GM23338 (cell line): Measurements from ENCODE around the gene COIL. TPM values are rescaled to one million over a fixed set of nuclear protein-coding genes. Genes with fewer than 3 reads are reported as not detected.

Experiments used
- ATAC-seq: fragments of 200-7000 bp; cut with Tn5 transposase; 3 replicates; pipeline ENCODE4 v1.9.1; 2020
- DNase-seq: peaks from one replicate; pipeline ENCODE4 v3.0.0-alpha.2; 2015; ENCODE audit warnings: low spot score
- H2AFZ ChIP-seq: fragments of 200-600 bp; sonication (generic); 2 replicates; pipeline ENCODE4 v1.8.0; 2016; ENCODE audit warnings: antibody characterized with exemption, mild to moderate bottlenecking, moderate library complexity
- H3F3A ChIP-seq: fragments of 200-600 bp; sonication (generic); replicated peaks from 2 replicates; pipeline ENCODE4 v1.8.0; 2017; ENCODE audit warnings: antibody characterized with exemption, mixed run types, low read depth
- H3K27ac ChIP-seq: fragments of 200-600 bp; sonication (generic); 2 replicates; pipeline ENCODE4 v1.6.1; 2016; ENCODE audit warnings: low read depth
- H3K27me3 ChIP-seq: fragments of 200-600 bp; sonication (generic); 2 replicates; pipeline ENCODE4 v1.8.0; 2016; ENCODE audit warnings: mild to moderate bottlenecking, mixed run types, moderate library complexity; ENCODE audit not compliant: insufficient read depth
- H3K36me3 ChIP-seq: fragments of 200-600 bp; sonication (generic); 2 replicates; pipeline ENCODE4 v1.8.0; 2016; ENCODE audit warnings: mild to moderate bottlenecking; ENCODE audit not compliant: insufficient read depth
- H3K4me1 ChIP-seq: fragments of 200-600 bp; sonication (generic); 2 replicates; pipeline ENCODE4 v1.8.0; 2016; ENCODE audit warnings: mild to moderate bottlenecking, moderate library complexity; ENCODE audit not compliant: insufficient read depth
- H3K4me2 ChIP-seq: fragments of 200-600 bp; sonication (generic); 2 replicates; pipeline ENCODE4 v1.7.1; 2017; ENCODE audit warnings: mixed run types
- H3K4me3 ChIP-seq: fragments of 200-600 bp; sonication (generic); 2 replicates; pipeline ENCODE4 v1.6.1; 2016; ENCODE audit warnings: mixed run types
- H3K79me2 ChIP-seq: fragments of 200-600 bp; sonication (generic); replicated peaks from 2 replicates; pipeline ENCODE4 v1.8.0; 2017; ENCODE audit warnings: mild to moderate bottlenecking; ENCODE audit not compliant: insufficient read depth
- H3K9me2 ChIP-seq: fragments of 200-600 bp; sonication (generic); 2 replicates; pipeline ENCODE4 v1.8.0; 2017; ENCODE audit not compliant: insufficient read depth
- H4K20me1 ChIP-seq: fragments of 200-600 bp; sonication (generic); replicated peaks from 2 replicates; pipeline ENCODE4 v1.8.0; 2017; ENCODE audit warnings: mild to moderate bottlenecking; ENCODE audit not compliant: insufficient read depth
- H3K27ac Mint-ChIP-seq: 2 replicates; pipeline ENCODE4 v1.8.0; 2020; ENCODE audit warnings: inconsistent platforms, mild to moderate bottlenecking, moderate library complexity, mixed read lengths
- H3K27me3 Mint-ChIP-seq: 3 replicates; pipeline ENCODE4 v1.8.0; 2022; ENCODE audit warnings: low read depth, mild to moderate bottlenecking, moderate library complexity, mixed read lengths, inconsistent platforms; ENCODE audit not compliant: insufficient read depth, poor library complexity
- H3K36me3 Mint-ChIP-seq: 3 replicates; pipeline ENCODE4 v1.8.0; 2021; ENCODE audit warnings: low read depth, mild to moderate bottlenecking, inconsistent platforms, moderate library complexity, mixed read lengths
- H3K4me1 Mint-ChIP-seq: 3 replicates; pipeline ENCODE4 v1.8.0; 2020; ENCODE audit warnings: mild to moderate bottlenecking, inconsistent platforms, mixed read lengths
- H3K4me3 Mint-ChIP-seq: 3 replicates; pipeline ENCODE4 v1.8.0; 2021; ENCODE audit warnings: moderate library complexity, mild to moderate bottlenecking, inconsistent platforms, mixed read lengths
- H3K9me3 Mint-ChIP-seq: 3 replicates; pipeline ENCODE4 v1.8.0; 2020; ENCODE audit warnings: moderate library complexity, mild to moderate bottlenecking, inconsistent platforms, mixed read lengths
- CREB1 ChIP-seq: fragments of 250-450 bp; sonication (Bioruptor Pico); IDR thresholded peaks from 2 replicates; pipeline ENCODE4 v1.5.0; 2020; ENCODE audit warnings: low read depth, mild to moderate bottlenecking, moderate library complexity
- CTCF ChIP-seq, 2 experiments: fragments of 200-600 bp in 1 of 2; sonication (generic) in 1 of 2; conservative IDR thresholded peaks; 2 replicates each; pipeline versions ENCODE4 v1.5.1 to v1.6.1; 2016 to 2017; ENCODE audit warnings: antibody characterized with exemption in 2 of 2, low read depth in 2 of 2, mild to moderate bottlenecking in 2 of 2, moderate library complexity in 1 of 2
- ETS1 ChIP-seq: IDR thresholded peaks from 2 replicates; pipeline ENCODE4 v1.6.1; 2016; ENCODE audit warnings: antibody characterized with exemption
- EZH2 ChIP-seq: fragments of 200-600 bp; sonication (generic); IDR thresholded peaks from one replicate; pipeline ENCODE4 v1.8.0; 2017; ENCODE audit warnings: antibody characterized with exemption, mild to moderate bottlenecking, low read depth; ENCODE audit not compliant: unreplicated experiment
- EZH2phosphoT487 ChIP-seq: fragments of 200-600 bp; sonication (generic); IDR thresholded peaks from one replicate; pipeline ENCODE4 v1.8.1; 2018; ENCODE audit warnings: antibody characterized with exemption; ENCODE audit not compliant: unreplicated experiment
- JUNB ChIP-seq: IDR thresholded peaks from one replicate; pipeline ENCODE4 v1.6.1; 2016; ENCODE audit warnings: antibody characterized with exemption; ENCODE audit not compliant: unreplicated experiment
- NANOG ChIP-seq: IDR thresholded peaks from 2 replicates; pipeline ENCODE4 v1.6.1; 2016; ENCODE audit warnings: antibody characterized with exemption, borderline replicate concordance
- POLR2AphosphoS5 ChIP-seq: IDR thresholded peaks from 2 replicates; pipeline ENCODE4 v1.6.1; 2016; ENCODE audit warnings: antibody characterized with exemption, low read depth
- REST ChIP-seq: IDR thresholded peaks from one replicate; pipeline ENCODE4 v1.6.1; 2018; ENCODE audit warnings: antibody characterized with exemption; ENCODE audit not compliant: unreplicated experiment
- STAT1 ChIP-seq: IDR thresholded peaks from one replicate; pipeline ENCODE4 v1.6.1; 2016; ENCODE audit warnings: antibody characterized with exemption; ENCODE audit not compliant: unreplicated experiment
- ZNF114 ChIP-seq: fragments of 250-450 bp; sonication (Bioruptor Pico); IDR thresholded peaks from 2 replicates; pipeline ENCODE4 v1.5.0; 2020; ENCODE audit warnings: mild to moderate bottlenecking, moderate library complexity
- ZNF331 ChIP-seq: fragments of 250-450 bp; sonication (Bioruptor Pico); IDR thresholded peaks from 2 replicates; pipeline ENCODE4 v1.5.0; 2020; ENCODE audit warnings: low read depth, mild to moderate bottlenecking, moderate library complexity
- ZNF462 ChIP-seq: fragments of 250-450 bp; sonication (Bioruptor Pico); IDR thresholded peaks from 2 replicates; pipeline ENCODE4 v1.5.0; 2020; ENCODE audit warnings: mild to moderate bottlenecking, moderate library complexity
- polyA plus RNA-seq: library from polyadenylated mRNA; unstranded; fragments of >200 nt; fragmentation: Nextera tagmentation; extraction: Ambion mirVana; gene quantifications from 2 replicates; pipeline ENCODE4 v1.2.1, GENCODE V29; 2016
- total RNA-seq: library from RNA; depleted of rRNA; stranded (reverse); fragments of >200 nt; shearing (Covaris generic); gene quantifications from 2 replicates; pipeline ENCODE4 v1.2.3, GENCODE V29; 2014

The COIL gene
- total and polyA plus RNA-seq, 2 experiments from 2014 or later: 18.5 to 32.2 TPM

GRCh38 chr17:56943505-56944125, 17.2 kb downstream of the COIL start:
- Mint-ChIP-seq H3K27ac (no peak overlapping the region), H3K4me3 (no peak overlapping the region), H3K9me3 (no peaks in the 10 kb centered on the region), H3K36me3 (peaks cover 76% of the 10 kb centered on the region), H3K4me1 (0 out of 3 replicates have a peak, but pooled peaks cover 2% of the 10 kb centered on the region), H3K27me3 (peaks cover 3% of the 10 kb centered on the region)
- Histone ChIP-seq H3K79me2 (no peaks in the 10 kb centered on the region), H3K4me1 (no peaks in the 10 kb centered on the region), H3K27ac (no peak overlapping the region), H3K9me2 (no peaks in the 10 kb centered on the region), H2AFZ (no peak overlapping the region), H3K36me3 (peaks cover 26% of the 10 kb centered on the region), H3K4me3 (no peak overlapping the region), H4K20me1 (no peaks in the 10 kb centered on the region; the same call in 1 of the 2 replicates), H3K27me3 (no peaks in the 10 kb centered on the region), H3K4me2 (no peak overlapping the region), H3F3A (0 out of 2 replicates have a peak, but pooled peaks cover 5% of the 10 kb centered on the region)
- no peak for ATAC-seq
- TF ChIP-seq JUNB: no peak
- TF ChIP-seq CREB1: no peak
- no peak for TF ChIP-seq EZH2phosphoT487
- TF ChIP-seq ZNF114 (CRISPR knock-in tag): no peak
- no peak for TF ChIP-seq NANOG
- TF ChIP-seq ETS1: no peak
- no peak for TF ChIP-seq REST
- no peak for TF ChIP-seq CTCF (conservative IDR thresholded peaks at IDR 0.05; ENCODE audit: low read depth in 2 of 2)
- TF ChIP-seq STAT1: no peak
- no peak for TF ChIP-seq EZH2
- no peak for TF ChIP-seq ZNF331
- no peak for TF ChIP-seq POLR2AphosphoS5
- no peak for TF ChIP-seq ZNF462 (CRISPR knock-in tag)
- DNase-seq: no peak
